ENCODE data around the gene C9orf153. TPM values are rescaled to one million over a fixed set of nuclear protein-coding genes. Genes with fewer than 3 reads are reported as not detected.

Gene C9orf153
- total and polyA plus RNA-seq, 2 experiments from 2014 or later = 0.29 TPM; not detected in 1

- Mint-ChIP-seq H3K4me3 (no peak overlapping the region), H3K36me3 (ENCODE audit: low read depth) (no peaks in the 10 kb centered on the region), H3K4me1 (peaks cover 2% of the 10 kb centered on the region; the same call in 2 of the 3 replicates), H3K9me3 (no peaks in the 10 kb centered on the region), H3K27ac (no peak overlapping the region), H3K27me3 (ENCODE audit: insufficient read depth, low read depth, poor library complexity) (peaks cover 5% of the 10 kb centered on the region)
- Histone ChIP-seq H4K20me1 (replicated peaks; ENCODE audit: insufficient read depth) (no peaks in the 10 kb centered on the region), H3K27me3 (ENCODE audit: insufficient read depth) (no peaks in the 10 kb centered on the region), H3F3A (replicated peaks; ENCODE audit: low read depth) (no peaks in the 10 kb centered on the region), H3K79me2 (replicated peaks; ENCODE audit: insufficient read depth) (no peaks in the 10 kb centered on the region), H3K4me1 (ENCODE audit: insufficient read depth) (no peaks in the 10 kb centered on the region), H3K4me3 (no peak overlapping the region), H2AFZ (no peak overlapping the region), H3K27ac (ENCODE audit: low read depth) (no peak overlapping the region), H3K4me2 (no peak overlapping the region), H3K36me3 (ENCODE audit: insufficient read depth) (no peaks in the 10 kb centered on the region), H3K9me2 (ENCODE audit: insufficient read depth) (no peaks in the 10 kb centered on the region)
- ATAC-seq = no peak
- TF ChIP-seq ETS1 (IDR thresholded peaks at IDR 0.05) = no peak
- TF ChIP-seq POLR2AphosphoS5 (IDR thresholded peaks at IDR 0.05; ENCODE audit: low read depth) = no peak
- no peak for TF ChIP-seq EZH2 (IDR thresholded peaks at IDR 0.05; ENCODE audit: low read depth, unreplicated experiment)
- no peak for DNase-seq (ENCODE audit: low spot score)
Observed at GRCh38 chr9:86238861-86239770, 20.3 kb downstream of the C9orf153 start.

DNA sequence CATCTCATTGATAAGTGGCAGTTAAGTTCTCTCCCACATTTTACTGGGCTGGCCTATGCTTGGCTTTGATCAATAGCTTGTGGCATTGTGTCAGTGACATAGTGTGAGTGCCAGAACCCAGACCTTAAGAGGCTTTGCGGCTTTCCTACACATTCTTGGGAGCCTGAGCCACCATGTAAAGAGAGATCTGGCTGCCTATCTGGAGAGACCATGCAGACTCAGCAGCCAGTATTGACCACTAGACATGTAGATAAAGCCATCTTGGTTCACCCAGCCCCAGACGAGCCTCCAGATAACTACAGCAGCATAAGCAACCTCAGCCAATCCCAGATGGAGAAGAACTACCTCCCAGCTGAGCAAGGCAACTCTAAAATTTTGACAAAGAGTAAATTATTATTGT lies 28.6 kb downstream of the C9orf153 start:
- no peaks in the 10 kb centered on the region for H3K36me3 ChIP-seq (ENCODE audit: insufficient read depth)
- H4K20me1 ChIP-seq (replicated peaks; ENCODE audit: insufficient read depth) = no peaks in the 10 kb centered on the region
- H3K4me3 ChIP-seq = no peak overlapping the region
- Mint-ChIP-seq H3K4me3 (no peak overlapping the region), H3K4me1 (no peaks in the 10 kb centered on the region), H3K27me3 (ENCODE audit: insufficient read depth, low read depth, poor library complexity) (no peaks in the 10 kb centered on the region), H3K27ac (no peak overlapping the region), H3K9me3 (no peaks in the 10 kb centered on the region), H3K36me3 (ENCODE audit: low read depth) (no peaks in the 10 kb centered on the region)
- H3K4me2 ChIP-seq = no peak overlapping the region
- H3K27ac ChIP-seq (ENCODE audit: low read depth) = no peak overlapping the region
- H2AFZ ChIP-seq = no peak overlapping the region
- ATAC-seq (no peak), DNase-seq (ENCODE audit: low spot score) (no peak)
- H3K9me2 ChIP-seq (ENCODE audit: insufficient read depth) = no peaks in the 10 kb centered on the region
- TF ChIP-seq CREB1 (CRISPR knock-in tag; IDR thresholded peaks at IDR 0.05; ENCODE audit: low read depth) = no peak
- TF ChIP-seq, protein P1, sequence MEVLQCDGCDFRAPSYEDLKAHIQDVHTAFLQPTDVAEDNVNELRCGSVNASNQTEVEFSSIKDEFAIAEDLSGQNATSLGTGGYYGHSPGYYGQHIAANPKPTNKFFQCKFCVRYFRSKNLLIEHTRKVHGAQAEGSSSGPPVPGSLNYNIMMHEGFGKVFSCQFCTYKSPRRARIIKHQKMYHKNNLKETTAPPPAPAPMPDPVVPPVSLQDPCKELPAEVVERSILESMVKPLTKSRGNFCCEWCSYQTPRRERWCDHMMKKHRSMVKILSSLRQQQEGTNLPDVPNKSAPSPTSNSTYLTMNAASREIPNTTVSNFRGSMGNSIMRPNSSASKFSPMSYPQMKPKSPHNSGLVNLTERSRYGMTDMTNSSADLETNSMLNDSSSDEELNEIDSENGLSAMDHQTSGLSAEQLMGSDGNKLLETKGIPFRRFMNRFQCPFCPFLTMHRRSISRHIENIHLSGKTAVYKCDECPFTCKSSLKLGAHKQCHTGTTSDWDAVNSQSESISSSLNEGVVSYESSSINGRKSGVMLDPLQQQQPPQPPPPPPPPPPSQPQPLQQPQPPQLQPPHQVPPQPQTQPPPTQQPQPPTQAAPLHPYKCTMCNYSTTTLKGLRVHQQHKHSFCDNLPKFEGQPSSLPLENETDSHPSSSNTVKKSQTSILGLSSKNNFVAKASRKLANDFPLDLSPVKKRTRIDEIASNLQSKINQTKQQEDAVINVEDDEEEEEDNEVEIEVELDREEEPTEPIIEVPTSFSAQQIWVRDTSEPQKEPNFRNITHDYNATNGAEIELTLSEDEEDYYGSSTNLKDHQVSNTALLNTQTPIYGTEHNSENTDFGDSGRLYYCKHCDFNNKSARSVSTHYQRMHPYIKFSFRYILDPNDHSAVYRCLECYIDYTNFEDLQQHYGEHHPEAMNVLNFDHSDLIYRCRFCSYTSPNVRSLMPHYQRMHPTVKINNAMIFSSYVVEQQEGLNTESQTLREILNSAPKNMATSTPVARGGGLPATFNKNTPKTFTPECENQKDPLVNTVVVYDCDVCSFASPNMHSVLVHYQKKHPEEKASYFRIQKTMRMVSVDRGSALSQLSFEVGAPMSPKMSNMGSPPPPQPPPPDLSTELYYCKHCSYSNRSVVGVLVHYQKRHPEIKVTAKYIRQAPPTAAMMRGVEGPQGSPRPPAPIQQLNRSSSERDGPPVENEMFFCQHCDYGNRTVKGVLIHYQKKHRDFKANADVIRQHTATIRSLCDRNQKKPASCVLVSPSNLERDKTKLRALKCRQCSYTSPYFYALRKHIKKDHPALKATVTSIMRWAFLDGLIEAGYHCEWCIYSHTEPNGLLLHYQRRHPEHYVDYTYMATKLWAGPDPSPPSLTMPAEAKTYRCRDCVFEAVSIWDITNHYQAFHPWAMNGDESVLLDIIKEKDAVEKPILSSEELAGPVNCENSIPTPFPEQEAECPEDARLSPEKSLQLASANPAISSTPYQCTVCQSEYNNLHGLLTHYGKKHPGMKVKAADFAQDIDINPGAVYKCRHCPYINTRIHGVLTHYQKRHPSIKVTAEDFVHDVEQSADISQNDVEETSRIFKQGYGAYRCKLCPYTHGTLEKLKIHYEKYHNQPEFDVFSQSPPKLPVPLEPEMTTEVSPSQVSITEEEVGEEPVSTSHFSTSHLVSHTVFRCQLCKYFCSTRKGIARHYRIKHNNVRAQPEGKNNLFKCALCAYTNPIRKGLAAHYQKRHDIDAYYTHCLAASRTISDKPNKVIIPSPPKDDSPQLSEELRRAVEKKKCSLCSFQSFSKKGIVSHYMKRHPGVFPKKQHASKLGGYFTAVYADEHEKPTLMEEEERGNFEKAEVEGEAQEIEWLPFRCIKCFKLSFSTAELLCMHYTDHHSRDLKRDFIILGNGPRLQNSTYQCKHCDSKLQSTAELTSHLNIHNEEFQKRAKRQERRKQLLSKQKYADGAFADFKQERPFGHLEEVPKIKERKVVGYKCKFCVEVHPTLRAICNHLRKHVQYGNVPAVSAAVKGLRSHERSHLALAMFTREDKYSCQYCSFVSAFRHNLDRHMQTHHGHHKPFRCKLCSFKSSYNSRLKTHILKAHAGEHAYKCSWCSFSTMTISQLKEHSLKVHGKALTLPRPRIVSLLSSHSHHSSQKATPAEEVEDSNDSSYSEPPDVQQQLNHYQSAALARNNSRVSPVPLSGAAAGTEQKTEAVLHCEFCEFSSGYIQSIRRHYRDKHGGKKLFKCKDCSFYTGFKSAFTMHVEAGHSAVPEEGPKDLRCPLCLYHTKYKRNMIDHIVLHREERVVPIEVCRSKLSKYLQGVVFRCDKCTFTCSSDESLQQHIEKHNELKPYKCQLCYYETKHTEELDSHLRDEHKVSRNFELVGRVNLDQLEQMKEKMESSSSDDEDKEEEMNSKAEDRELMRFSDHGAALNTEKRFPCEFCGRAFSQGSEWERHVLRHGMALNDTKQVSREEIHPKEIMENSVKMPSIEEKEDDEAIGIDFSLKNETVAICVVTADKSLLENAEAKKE (CRISPR knock-in tag; IDR thresholded peaks at IDR 0.05) = no peak
- TF ChIP-seq EZH2 (IDR thresholded peaks at IDR 0.05; ENCODE audit: low read depth, unreplicated experiment) = no peak
- TF ChIP-seq POLR2AphosphoS5 (IDR thresholded peaks at IDR 0.05; ENCODE audit: low read depth) = no peak
- no peak for TF ChIP-seq JUNB (IDR thresholded peaks at IDR 0.05; ENCODE audit: unreplicated experiment)
- TF ChIP-seq NANOG (IDR thresholded peaks at IDR 0.05; ENCODE audit: borderline replicate concordance) = no peak
- no peaks in the 10 kb centered on the region for H3F3A ChIP-seq (replicated peaks; ENCODE audit: low read depth)
- H3K4me1 ChIP-seq (ENCODE audit: insufficient read depth) = no peaks in the 10 kb centered on the region
- no peaks in the 10 kb centered on the region for H3K79me2 ChIP-seq (replicated peaks; ENCODE audit: insufficient read depth)
- no peaks in the 10 kb centered on the region for H3K27me3 ChIP-seq (ENCODE audit: insufficient read depth)

Data from GM23338 (cell line).